ENCODE results near the gene SLITRK3.
"Not testable (repeated sequence)": the region's sequence is repeated elsewhere in the genome, so short reads cannot be mapped to it uniquely, and the experiment has no call there.

SLITRK3 gene

DNA sequence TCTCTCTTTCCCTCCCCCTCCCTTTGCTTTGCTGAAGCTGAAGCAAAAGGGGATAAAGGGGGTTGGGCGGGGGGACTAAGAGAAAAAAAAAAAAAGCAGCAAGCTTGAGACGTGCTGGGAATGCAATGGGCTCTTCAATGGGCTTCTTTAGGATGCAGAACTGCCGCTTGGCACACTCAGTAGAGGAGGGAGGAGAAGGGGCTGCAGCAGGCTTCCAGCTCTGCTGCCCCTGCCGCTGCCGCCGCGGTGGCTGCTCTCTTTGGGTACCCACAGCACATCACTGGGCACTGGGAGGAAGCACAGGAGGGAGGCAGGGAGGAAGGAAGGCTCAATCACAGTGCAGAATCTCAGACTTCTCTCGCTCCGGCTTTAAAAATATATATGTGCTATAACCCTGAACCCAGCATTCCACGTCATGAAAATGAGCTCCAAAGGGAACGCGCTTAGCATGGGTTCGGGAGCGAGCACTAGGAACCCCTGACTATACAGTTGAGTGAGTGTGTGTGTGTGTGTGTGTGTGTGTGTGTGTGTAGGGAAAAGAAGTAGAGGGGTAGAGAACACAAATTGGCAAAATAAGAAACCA is 3.5 kb downstream of the SLITRK3 start:
- no peak for DNase-seq (ENCODE audit: low read depth in 2 of 2)

GRCh38 chr3:165191491-165191890 is 4.7 kb downstream of the SLITRK3 start:
- DNase-seq (ENCODE audit: low read depth in 2 of 2) = no peak

DNA sequence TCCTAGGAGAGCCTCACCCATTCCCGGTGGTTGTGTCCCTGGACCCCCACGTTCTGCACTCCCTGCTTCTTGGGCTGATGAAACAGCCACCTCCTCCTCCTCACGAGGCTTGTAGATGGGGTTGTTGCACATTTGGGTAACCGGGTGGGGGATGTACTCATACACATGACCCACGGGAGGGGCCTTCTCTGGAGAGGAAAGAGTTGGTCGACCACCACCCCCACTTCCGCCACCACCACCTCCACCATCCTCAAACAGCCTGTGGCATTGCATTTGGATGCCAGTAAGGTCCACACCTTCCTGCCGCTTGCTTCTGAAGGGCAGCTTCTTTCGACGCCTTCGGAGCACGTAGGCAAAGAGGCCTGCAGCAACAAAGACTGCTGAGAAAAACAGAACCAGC is 7.7 kb downstream of the SLITRK3 start:
- no peak for DNase-seq (ENCODE audit: low read depth in 2 of 2)

GRCh38 chr3:165185707-165186327 is 10.4 kb downstream of the SLITRK3 start:
- no peak for DNase-seq (ENCODE audit: low read depth in 2 of 2)

DNA sequence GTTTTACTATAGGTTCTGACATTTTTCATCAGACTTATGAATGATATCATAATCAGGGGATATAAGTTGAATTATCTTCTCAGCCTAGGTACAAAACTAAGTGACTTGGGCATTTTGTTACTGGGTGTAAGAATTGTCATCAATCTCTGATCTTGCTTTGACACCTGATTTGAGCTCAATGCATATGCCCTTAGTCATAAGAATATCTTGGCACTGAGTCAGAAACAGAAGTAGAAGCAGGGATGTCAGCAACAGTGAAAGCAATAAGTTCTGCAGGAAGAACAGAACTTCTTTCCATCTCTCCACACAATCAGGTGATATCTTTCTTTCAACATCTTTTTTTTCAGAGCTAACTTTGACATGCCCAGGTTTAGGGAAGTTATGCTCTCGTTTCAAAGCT is 14.6 kb downstream of the SLITRK3 start:
- DNase-seq (ENCODE audit: low read depth in 2 of 2) = no peak

- no peak for DNase-seq (ENCODE audit: low read depth in 2 of 2)
Observed at GRCh38 chr3:165170236-165170635, 25.9 kb downstream of the SLITRK3 start.

DNA sequence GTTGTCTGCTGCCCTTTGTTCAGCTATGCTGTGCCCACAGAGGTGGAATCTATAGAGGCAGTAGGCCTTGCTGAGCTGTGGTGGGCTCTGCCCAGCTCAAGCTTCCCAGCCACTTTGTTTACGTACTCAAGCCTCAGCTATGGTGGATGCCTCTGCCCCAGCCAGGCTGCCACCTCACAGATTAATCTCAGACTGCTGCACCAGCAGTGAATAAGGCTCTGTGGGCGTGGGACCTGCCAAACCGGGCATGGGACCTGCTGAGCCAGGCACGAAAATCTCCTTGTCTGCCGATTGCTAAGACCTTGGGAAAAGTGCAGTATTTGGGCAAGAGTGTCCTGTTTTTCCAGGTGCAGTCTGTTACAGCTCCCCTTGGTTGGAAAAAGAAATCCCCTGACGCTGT is 26.8 kb downstream of the SLITRK3 start:
- DNase-seq (ENCODE audit: low read depth in 2 of 2) = no peak

DNA sequence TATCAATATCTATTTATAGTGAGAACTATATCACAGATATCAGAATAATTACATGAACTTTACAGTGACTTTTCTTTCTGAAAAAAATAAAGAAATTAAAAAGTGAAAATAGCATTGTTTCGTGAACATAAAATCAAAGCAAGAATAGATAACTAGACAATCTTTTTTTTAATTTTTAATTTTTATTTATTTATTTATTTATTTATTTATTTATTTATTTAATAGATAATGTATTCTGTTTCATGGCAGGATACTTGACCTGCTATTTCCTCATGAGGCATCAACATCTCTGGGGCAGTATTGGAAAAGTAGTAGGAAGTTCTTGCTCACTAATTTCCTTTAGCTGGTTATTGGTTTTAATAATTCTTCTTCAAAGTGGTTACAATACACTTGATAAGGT is 33.3 kb downstream of the SLITRK3 start:
- no peak for DNase-seq (ENCODE audit: low read depth in 2 of 2)

DNA sequence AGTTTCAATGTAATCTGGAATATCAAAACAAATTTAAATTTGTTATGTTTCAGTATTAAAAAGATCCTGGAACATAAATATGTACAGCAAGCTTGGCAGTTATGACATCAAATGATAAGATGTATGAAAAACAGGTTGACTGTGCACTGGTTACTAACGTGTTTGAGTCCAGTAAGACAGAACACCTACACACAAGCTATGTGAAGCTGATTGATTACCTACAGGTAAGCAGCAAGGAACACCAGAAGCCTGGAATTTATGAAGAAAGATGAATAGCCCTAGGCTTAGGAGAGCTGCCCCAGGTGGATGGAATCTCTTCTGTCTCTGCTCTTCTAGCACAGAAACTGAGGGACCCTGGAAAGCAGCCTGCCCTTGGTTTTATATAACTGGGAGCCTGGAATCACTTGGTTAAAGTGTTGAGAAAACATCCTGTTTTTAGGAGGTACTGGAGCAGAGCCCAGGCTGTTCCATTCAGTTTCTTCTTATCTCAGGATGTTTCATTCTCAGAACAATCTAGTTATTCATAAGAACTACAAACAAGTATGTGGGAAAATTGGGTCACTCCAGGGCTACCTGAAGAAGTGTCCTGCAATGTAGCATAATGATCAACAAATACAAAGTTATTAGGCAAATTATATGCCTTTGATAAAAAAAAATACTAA is 36.3 kb downstream of the SLITRK3 start:
- DNase-seq (ENCODE audit: low read depth in 2 of 2) = no peak

DNA sequence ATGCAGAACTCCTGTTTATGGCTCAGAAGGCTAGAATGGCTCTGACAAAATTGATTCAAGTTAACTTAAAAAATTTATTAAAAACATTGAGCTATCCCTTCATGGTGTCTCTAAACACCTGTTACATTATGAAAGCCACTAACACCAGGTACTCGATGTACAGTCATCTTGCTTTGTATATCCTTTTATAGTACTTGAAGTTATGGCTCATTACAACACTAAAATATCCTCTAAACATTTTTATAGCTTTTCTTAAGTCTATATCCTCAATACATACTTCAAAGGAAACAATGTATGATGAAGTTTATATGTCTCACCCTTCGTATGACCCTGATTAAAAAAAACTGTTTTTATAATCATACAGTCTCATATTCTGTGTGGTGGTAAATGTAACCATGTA is 38.2 kb downstream of the SLITRK3 start:
- no peak for DNase-seq (ENCODE audit: low read depth in 2 of 2)

DNA sequence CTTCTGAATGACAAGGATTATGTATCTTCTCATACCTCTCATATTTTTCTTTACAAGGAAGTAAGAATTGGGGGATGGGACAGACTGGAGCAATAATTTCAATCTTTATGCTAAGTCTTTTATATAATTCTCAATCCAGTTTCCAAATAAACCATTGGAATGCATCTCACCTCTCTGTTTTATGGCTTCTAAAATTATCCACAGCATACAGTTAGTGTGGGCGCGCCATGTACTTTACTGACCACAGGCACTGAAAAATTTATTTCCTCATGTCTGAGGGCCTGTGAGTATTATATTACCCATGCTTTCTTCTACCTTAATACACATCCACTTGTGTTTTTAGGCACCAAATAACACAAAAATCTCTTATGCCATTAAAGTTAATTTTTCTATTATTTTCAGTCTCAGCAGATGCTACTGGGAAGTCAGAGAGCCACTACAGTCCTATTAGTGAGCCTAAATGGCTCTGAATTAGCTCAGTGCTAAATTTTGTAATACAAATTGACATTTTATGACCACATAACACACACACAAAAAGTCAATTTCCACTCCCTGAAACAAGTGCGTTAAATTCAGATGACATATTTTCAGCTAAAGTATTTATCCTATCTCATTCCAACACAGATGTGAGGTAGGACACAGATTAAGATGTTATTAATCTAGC is 39.3 kb downstream of the SLITRK3 start:
- no peak for DNase-seq (ENCODE audit: low read depth in 2 of 2)

DNA sequence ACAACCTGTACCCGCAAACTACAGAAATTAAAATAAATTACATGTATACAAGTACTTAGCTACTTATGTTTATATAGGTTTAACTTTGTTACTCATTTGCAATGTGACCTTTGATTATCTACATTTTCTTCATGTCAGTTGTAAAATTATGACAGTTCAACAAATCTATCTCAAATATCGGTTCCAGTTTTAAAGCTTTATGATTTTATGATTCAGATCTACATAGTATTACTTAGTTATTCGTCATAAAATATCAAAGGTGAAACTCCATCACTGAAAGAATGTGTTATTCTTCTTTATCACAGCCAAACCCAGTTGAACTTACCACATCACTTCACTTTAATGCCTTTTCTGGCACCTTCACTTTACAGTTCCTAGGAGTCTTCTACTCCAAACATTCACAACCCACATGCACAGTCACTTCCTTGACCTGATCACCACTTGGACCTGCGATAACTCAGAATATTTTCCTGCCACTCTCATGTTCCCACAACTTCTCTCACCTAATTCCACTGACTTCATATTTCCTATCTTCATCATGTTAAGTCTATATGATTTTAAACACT is 47.2 kb downstream of the SLITRK3 start:
- DNase-seq (ENCODE audit: low read depth in 2 of 2) = no peak

DNA sequence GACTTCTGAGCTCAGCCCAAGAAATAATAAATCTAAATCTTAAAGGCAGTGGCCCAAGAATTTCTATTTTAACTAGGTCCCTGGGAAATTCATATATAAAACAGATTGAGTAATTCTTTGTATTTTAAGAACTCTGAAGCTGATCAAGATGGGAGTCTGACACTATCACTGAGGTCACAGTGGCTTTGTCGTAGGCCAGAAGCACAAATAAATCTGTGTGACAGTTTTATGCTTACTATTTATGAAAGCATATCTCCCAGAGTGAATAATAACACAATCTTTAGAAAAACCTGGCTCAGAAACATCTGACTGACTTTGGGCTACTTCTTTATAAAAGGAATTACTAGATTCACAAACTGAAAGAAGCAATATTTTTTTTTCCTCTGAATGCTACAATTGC is 51.9 kb downstream of the SLITRK3 start:
- no peak for DNase-seq (ENCODE audit: low read depth in 2 of 2)

DNA sequence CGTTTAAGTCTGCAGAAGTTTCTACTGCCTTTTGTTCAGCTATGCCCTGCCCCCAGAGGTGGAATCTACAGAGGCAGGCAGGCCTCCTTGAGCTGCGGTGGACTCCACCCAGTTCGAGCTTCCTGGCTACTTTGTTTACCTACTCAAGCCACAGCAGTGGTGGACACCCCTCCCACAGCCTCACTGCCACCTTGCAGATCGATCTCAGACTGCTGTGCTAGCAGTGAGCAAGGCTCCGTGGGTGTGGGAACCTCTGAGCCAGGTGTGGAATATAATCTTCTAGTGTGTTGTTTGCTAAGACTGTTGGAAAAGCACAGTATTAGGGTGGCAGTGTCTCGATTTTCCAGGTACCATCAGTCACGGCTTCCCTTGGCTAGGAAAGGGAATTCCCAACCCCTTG is 56.3 kb downstream of the SLITRK3 start:
- not testable (repeated sequence) for DNase-seq (ENCODE audit: low read depth in 2 of 2)
